HG03280 (cell line): ENCODE results near the gene LRRC38.

ENCODE experiments used
- ATAC-seq: cut with Tn5 transposase; IDR thresholded peaks from one replicate; pipeline ENCODE4 v1.9.1; 2021; ENCODE audit warnings: mild to moderate bottlenecking, moderate library complexity; ENCODE audit not compliant: unreplicated experiment

Gene LRRC38

DNA sequence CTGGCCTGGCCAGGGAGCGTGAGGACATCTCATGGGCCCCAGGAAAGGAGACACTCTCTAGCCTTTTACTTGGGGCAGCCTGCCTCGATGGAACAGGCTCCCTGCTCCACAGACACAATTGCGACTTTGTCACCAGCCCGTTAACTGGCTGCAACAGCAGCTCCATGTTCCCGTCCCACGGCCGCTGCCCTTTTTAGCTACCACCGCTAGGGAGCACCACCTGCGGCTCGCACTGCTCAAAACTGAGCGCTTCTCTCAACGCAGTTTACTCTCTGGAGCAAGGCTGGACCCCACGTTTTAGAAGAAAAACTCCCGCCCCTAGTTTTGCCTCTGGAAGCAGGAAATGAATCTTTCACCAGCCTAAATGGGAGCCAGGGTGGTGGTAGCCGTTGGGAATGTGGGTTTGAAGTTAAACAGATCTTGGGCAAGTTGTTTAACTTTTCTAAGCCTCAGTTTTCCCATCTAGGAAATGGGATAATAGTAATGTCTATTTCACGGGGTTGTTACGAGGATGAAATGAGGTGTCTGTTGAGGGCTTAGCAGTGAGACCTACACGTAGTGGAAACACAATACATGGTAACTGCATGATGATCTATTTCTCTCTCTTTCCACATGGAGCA lies 3.5 kb upstream of the LRRC38 start:
- no peak for ATAC-seq

- no peak for ATAC-seq
Measured at GRCh38 chr1:13516606-13517005, 2.8 kb upstream of the LRRC38 start.

GRCh38 chr1:13514821-13515220 lies 1.0 kb upstream of the LRRC38 start:
- no peak for ATAC-seq

DNA sequence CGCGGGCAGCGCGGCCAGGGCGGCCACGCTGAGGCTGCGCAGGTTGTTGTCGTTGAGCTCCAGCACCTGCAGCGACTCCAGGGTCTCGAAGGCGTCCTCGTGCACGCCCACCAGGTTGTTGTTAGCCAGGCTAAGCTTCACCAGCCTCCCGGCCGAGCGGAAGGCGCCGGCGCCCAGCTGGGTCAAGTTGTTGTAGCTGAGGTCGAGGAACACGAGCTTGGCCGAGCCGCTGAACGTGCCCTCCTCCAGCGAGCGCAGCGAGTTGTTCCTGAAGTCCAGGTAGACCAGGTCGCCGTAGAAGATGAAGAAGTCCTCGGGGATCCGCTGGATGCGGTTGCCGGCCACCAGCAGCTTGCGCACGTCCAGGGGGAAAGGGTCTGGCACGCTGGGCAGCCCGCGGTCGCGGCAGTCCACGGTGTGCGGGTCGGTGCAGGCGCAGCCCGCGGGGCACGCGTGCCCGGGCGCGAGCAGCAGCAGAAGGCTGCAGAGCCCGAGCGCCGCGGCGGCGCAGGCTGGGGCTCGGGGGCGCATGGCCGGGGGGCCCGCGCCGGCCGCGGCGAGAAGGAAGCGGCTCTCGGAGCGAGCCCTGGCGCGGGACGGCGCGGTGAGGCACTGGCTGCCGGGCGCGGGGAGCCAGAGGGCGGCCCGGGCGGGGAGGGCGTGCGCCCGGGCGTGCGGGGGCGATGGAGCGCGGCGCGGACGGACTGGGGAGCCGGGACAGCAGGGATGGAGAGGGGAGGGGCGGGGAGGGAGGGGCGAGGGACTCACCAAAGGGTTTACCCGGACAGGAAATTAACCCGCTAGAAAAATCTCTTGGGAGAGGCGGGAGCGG lies 524 bp downstream of the LRRC38 start:
- no peak for ATAC-seq

GRCh38 chr1:13512472-13512871 lies 1.3 kb downstream of the LRRC38 start:
- ATAC-seq, result no peak

- ATAC-seq, result no peak
Measured at GRCh38 chr1:13510499-13510898, 3.3 kb downstream of the LRRC38 start.

DNA sequence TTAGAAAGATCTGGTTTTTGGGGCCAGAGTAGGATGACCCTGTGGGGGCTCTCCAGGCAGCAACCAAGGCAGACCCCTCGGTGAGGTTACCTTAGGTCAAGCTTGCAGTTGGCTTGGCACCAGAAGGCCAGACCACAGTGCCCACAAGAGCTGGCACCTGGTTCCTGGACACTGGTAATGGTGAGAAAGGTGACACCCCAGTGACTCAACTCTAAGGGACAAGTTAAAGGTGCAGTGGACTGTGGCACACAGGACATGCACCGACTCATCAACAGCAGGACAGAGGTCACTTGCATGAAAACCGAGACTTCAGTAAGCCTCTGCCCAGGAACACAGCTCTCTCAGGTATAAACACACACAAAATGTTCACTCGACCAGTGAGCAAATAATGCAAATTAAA lies 6.7 kb downstream of the LRRC38 start:
- ATAC-seq, result no peak

DNA sequence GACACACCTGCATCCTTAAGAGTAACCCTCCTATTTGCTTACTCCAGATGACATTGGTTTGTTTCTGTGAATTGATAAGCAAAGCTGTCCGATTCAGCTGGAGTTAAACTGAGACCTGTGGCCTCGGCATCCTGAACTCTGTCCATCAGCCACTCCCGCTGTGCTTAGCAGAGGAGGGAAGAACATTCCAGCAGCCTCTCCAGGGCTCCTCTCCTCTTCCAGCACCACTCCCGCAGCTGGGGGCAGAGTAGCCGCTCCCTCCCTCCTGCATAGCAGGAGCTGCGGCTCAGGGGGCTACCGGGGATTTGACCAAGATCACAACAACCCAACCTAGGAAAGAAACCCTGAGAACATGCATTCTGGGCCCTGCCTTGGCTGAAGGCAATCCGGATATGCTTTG lies 8.8 kb downstream of the LRRC38 start:
- ATAC-seq, result no peak

DNA sequence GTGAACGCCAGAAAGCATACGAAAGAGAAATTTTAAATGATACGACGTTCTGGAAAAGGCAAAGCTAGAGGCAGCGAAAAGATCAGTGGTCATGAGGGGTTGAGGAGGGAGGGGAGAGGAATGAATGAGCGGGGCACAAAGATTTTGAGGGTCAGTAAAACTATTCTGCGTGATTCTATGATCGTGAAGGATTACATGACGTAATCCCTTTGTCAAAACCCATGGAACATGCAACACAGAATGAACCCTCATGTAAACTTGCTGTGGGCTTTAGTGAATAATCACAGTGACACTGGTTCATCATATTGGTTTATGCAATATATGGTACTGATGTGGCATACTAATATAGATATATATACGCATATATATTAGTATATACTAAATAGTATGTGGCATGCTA lies 13.0 kb downstream of the LRRC38 start:
- no peak for ATAC-seq

- no peak for ATAC-seq
Measured at GRCh38 chr1:13499422-13499821, 14.4 kb downstream of the LRRC38 start.

DNA sequence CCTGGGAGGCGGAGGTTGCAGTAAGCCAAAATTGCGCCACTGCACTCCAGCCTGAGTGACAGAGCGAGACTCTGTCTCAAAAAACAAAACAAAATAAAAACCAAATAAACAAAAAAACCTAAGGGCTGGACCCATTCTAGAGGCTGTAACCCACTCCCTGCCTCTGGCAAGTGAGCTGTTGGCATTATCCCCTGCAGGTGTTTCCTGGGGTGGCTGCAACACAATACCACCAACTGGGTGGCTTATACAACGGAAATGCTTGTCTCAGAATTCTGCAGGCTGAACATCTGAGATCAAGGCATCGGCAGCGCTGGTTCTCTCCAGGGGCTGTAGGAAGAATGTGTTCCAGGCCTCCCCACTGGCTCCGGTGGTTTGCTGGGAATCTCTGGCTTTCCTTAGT lies 15.2 kb downstream of the LRRC38 start:
- no peak for ATAC-seq

GRCh38 chr1:13495186-13495585 lies 18.6 kb downstream of the LRRC38 start:
- ATAC-seq, result no peak

DNA sequence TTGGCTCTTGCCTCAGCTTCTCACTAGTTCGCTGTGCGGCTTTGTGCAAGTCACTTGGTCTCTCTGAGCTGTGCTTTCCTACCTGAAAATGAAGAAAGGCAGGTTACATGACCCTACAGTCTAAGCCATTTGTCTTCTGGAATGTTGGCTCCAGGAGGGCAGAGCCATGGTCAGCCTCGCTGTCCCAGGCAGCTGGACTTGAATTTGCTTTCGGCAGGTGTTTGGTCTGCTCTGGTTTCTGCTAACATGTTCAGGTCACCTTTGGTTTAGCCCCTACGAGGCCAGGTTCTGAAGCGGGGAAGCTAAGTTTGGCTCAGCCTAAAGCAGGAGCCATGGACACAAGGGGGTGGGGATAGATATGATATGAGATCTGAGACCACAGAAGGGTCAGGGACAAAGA lies 19.1 kb downstream of the LRRC38 start:
- ATAC-seq, result no peak

DNA sequence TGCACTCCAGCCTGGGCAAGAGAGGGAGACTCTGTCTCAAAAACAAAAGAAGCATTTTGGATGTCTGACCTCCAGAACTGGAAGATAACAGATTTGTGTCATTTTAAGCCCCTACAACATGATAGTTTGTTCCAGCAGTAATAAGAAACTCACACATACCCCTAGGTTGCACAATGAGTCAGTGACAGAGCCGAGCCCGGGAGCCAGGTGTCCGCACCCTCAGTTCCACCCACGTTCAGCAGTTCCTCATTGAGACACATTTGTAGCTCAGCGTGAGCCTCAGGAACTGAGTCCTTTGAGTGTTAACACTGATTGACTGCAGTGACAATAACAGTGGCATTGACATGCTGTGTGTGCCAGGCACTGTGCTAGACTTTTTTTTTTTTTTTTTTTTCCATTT lies 19.8 kb downstream of the LRRC38 start:
- ATAC-seq, result peak; percentile 60

- ATAC-seq, result no peak
Measured at GRCh38 chr1:13492711-13493110, 21.1 kb downstream of the LRRC38 start.

- no peak for ATAC-seq
Measured at GRCh38 chr1:13487957-13488356, 25.8 kb downstream of the LRRC38 start.

- ATAC-seq, result no peak
Measured at GRCh38 chr1:13487143-13487868, 26.5 kb downstream of the LRRC38 start.

GRCh38 chr1:13483946-13484345 lies 29.9 kb downstream of the LRRC38 start:
- no peak for ATAC-seq

DNA sequence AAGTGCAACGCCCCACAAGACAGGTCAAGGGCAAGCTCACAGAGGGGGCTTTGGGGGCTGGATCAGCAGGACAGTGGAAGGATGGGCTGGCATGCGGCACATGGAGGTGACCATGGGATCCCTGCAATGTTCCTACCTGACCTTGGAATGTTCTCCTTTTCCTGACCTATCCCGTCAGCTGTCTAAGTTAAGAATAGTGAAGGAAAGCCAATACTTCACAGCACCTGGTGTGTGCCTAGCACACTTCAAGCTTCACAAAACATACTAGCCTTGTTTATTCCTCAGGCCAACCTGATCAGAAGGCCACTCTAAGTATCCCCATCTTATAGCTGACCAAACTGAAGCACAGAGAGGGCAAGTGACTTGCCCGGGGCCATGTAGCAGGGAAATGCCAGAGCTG lies 31.2 kb downstream of the LRRC38 start:
- no peak for ATAC-seq

GRCh38 chr1:13479171-13479856 lies 34.5 kb downstream of the LRRC38 start:
- no peak for ATAC-seq

DNA sequence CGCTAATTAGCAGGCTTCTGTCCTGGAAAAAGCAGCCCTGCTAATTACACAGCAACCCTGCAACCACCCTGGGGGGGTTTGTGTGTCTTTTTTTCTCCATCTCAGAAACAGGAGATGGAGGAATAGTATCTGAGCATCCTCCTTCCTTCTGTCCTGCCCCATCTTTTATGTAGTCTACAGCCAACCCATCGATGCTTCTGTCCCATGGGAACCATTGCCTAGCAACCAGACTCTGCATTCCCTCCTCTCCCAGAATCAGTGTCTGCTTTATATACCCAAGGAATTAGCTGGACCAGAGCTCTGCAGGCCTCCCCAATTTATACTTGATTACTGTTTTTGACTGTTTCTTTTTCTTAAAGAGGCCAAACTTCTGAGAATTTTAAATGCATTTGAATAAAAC lies 35.1 kb downstream of the LRRC38 start:
- ATAC-seq, result no peak
